Measurements from ENCODE around the gene SECISBP2L. TPM values are rescaled to one million over a fixed set of nuclear protein-coding genes. Genes with fewer than 3 reads are reported as not detected.

SECISBP2L gene
- total and polyA plus RNA-seq, 2 experiments from 2014 or later = 18.6 to 28.3 TPM

DNA sequence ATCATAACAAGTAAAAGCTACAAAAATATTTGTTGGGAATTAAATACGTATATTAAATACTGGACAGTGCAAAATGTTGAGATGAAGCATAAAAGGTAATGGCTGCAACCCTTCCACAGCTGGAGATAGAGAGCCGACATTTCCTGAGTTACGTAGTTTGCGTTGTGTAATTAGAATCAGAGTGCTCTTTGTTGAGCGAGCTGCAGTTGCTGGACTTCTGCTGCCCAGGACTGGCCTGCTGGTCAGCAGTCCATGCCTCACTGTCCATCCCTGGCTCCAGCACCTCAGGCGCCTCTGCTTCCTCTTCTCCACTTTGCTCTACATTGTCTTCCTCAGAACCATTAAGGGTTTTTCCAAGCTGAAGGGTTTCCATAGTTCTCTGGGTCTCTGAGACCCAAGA, 54.1 kb downstream of the SECISBP2L start (continued):
- TF ChIP-seq, protein P1, sequence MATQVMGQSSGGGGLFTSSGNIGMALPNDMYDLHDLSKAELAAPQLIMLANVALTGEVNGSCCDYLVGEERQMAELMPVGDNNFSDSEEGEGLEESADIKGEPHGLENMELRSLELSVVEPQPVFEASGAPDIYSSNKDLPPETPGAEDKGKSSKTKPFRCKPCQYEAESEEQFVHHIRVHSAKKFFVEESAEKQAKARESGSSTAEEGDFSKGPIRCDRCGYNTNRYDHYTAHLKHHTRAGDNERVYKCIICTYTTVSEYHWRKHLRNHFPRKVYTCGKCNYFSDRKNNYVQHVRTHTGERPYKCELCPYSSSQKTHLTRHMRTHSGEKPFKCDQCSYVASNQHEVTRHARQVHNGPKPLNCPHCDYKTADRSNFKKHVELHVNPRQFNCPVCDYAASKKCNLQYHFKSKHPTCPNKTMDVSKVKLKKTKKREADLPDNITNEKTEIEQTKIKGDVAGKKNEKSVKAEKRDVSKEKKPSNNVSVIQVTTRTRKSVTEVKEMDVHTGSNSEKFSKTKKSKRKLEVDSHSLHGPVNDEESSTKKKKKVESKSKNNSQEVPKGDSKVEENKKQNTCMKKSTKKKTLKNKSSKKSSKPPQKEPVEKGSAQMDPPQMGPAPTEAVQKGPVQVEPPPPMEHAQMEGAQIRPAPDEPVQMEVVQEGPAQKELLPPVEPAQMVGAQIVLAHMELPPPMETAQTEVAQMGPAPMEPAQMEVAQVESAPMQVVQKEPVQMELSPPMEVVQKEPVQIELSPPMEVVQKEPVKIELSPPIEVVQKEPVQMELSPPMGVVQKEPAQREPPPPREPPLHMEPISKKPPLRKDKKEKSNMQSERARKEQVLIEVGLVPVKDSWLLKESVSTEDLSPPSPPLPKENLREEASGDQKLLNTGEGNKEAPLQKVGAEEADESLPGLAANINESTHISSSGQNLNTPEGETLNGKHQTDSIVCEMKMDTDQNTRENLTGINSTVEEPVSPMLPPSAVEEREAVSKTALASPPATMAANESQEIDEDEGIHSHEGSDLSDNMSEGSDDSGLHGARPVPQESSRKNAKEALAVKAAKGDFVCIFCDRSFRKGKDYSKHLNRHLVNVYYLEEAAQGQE (IDR thresholded peaks at IDR 0.05; ENCODE audit: unreplicated experiment) = no peak

DNA sequence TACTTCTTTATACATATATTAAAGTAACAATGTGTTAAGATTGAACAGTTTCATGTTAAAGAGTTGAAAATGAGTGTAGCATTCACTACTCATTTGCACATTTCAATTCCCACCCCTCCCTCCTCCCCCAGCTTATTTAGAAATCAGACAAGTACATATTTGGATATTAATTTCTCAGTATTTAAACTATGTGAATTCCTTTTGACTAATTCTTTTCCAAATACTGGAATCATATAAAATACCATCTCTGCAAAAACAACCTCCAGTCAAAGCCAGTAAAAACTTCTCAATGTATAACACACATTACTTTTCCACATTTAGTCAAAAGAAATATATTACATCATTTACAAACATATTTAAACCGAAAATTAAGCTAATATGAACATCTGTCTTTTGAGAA, 57.1 kb downstream of the SECISBP2L start:
- no peak overlapping the region for H3K27ac ChIP-seq (ENCODE audit: low read depth)
- Mint-ChIP-seq H3K27ac (no peak overlapping the region), H3K9me3 (no peaks in the 10 kb centered on the region), H3K4me3 (no peak overlapping the region), H3K36me3 (ENCODE audit: low read depth) (peaks cover 12% of the 10 kb centered on the region), H3K27me3 (ENCODE audit: insufficient read depth, low read depth, poor library complexity) (no peaks in the 10 kb centered on the region), H3K4me1 (peaks cover 12% of the 10 kb centered on the region)
- H3K4me1 ChIP-seq (ENCODE audit: insufficient read depth) = peaks cover 14% of the 10 kb centered on the region
- no peaks in the 10 kb centered on the region for H3K27me3 ChIP-seq (ENCODE audit: insufficient read depth)
- DNase-seq (ENCODE audit: low spot score) (no peak), ATAC-seq (no peak)
- peaks cover 2% of the 10 kb centered on the region; the same call in 1 of the 2 replicates for H3K36me3 ChIP-seq (ENCODE audit: insufficient read depth)
- no peaks in the 10 kb centered on the region for H4K20me1 ChIP-seq (replicated peaks; ENCODE audit: insufficient read depth)
- no peak overlapping the region for H3K4me3 ChIP-seq
- H3K79me2 ChIP-seq (replicated peaks; ENCODE audit: insufficient read depth) = no peaks in the 10 kb centered on the region
- H3F3A ChIP-seq (replicated peaks; ENCODE audit: low read depth) = no peaks in the 10 kb centered on the region
- H3K9me2 ChIP-seq (ENCODE audit: insufficient read depth) = no peaks in the 10 kb centered on the region
- H3K4me2 ChIP-seq = no peak overlapping the region
- no peak overlapping the region for H2AFZ ChIP-seq
- TF ChIP-seq CREB1 (CRISPR knock-in tag; IDR thresholded peaks at IDR 0.05; ENCODE audit: low read depth) (no peak), ZNF114 (CRISPR knock-in tag; IDR thresholded peaks at IDR 0.05) (no peak), POLR2AphosphoS5 (IDR thresholded peaks at IDR 0.05; ENCODE audit: low read depth) (no peak), STAT1 (IDR thresholded peaks at IDR 0.05; ENCODE audit: unreplicated experiment) (no peak), ZNF331 (CRISPR knock-in tag; IDR thresholded peaks at IDR 0.05; ENCODE audit: low read depth) (no peak), JUNB (IDR thresholded peaks at IDR 0.05; ENCODE audit: unreplicated experiment) (no peak), NANOG (IDR thresholded peaks at IDR 0.05; ENCODE audit: borderline replicate concordance) (no peak)
- TF ChIP-seq, protein P1 (IDR thresholded peaks at IDR 0.05; ENCODE audit: unreplicated experiment) = no peak
- TF ChIP-seq, protein P2, sequence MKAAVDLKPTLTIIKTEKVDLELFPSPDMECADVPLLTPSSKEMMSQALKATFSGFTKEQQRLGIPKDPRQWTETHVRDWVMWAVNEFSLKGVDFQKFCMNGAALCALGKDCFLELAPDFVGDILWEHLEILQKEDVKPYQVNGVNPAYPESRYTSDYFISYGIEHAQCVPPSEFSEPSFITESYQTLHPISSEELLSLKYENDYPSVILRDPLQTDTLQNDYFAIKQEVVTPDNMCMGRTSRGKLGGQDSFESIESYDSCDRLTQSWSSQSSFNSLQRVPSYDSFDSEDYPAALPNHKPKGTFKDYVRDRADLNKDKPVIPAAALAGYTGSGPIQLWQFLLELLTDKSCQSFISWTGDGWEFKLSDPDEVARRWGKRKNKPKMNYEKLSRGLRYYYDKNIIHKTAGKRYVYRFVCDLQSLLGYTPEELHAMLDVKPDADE (IDR thresholded peaks at IDR 0.05) = no peak
- TF ChIP-seq, protein P3, sequence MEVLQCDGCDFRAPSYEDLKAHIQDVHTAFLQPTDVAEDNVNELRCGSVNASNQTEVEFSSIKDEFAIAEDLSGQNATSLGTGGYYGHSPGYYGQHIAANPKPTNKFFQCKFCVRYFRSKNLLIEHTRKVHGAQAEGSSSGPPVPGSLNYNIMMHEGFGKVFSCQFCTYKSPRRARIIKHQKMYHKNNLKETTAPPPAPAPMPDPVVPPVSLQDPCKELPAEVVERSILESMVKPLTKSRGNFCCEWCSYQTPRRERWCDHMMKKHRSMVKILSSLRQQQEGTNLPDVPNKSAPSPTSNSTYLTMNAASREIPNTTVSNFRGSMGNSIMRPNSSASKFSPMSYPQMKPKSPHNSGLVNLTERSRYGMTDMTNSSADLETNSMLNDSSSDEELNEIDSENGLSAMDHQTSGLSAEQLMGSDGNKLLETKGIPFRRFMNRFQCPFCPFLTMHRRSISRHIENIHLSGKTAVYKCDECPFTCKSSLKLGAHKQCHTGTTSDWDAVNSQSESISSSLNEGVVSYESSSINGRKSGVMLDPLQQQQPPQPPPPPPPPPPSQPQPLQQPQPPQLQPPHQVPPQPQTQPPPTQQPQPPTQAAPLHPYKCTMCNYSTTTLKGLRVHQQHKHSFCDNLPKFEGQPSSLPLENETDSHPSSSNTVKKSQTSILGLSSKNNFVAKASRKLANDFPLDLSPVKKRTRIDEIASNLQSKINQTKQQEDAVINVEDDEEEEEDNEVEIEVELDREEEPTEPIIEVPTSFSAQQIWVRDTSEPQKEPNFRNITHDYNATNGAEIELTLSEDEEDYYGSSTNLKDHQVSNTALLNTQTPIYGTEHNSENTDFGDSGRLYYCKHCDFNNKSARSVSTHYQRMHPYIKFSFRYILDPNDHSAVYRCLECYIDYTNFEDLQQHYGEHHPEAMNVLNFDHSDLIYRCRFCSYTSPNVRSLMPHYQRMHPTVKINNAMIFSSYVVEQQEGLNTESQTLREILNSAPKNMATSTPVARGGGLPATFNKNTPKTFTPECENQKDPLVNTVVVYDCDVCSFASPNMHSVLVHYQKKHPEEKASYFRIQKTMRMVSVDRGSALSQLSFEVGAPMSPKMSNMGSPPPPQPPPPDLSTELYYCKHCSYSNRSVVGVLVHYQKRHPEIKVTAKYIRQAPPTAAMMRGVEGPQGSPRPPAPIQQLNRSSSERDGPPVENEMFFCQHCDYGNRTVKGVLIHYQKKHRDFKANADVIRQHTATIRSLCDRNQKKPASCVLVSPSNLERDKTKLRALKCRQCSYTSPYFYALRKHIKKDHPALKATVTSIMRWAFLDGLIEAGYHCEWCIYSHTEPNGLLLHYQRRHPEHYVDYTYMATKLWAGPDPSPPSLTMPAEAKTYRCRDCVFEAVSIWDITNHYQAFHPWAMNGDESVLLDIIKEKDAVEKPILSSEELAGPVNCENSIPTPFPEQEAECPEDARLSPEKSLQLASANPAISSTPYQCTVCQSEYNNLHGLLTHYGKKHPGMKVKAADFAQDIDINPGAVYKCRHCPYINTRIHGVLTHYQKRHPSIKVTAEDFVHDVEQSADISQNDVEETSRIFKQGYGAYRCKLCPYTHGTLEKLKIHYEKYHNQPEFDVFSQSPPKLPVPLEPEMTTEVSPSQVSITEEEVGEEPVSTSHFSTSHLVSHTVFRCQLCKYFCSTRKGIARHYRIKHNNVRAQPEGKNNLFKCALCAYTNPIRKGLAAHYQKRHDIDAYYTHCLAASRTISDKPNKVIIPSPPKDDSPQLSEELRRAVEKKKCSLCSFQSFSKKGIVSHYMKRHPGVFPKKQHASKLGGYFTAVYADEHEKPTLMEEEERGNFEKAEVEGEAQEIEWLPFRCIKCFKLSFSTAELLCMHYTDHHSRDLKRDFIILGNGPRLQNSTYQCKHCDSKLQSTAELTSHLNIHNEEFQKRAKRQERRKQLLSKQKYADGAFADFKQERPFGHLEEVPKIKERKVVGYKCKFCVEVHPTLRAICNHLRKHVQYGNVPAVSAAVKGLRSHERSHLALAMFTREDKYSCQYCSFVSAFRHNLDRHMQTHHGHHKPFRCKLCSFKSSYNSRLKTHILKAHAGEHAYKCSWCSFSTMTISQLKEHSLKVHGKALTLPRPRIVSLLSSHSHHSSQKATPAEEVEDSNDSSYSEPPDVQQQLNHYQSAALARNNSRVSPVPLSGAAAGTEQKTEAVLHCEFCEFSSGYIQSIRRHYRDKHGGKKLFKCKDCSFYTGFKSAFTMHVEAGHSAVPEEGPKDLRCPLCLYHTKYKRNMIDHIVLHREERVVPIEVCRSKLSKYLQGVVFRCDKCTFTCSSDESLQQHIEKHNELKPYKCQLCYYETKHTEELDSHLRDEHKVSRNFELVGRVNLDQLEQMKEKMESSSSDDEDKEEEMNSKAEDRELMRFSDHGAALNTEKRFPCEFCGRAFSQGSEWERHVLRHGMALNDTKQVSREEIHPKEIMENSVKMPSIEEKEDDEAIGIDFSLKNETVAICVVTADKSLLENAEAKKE (CRISPR knock-in tag; IDR thresholded peaks at IDR 0.05) = no peak
